SK-N-SH (cell line): ENCODE data around the gene CCS. TPM values are rescaled to one million over a fixed set of nuclear protein-coding genes. Genes with fewer than 3 reads are reported as not detected.

Experiments
- CTCF ChIA-PET: fragments of 300-600, 350-600 bp; formaldehyde crosslinking; extraction: SDS; loops from one replicate; lab custom pipeline; 2021; lab: Yijun Ruan, JAX
- POLR2A ChIA-PET: fragments of 350-600 bp; sonication (Branson Sonifier 250); formaldehyde crosslinking; extraction: SDS; loops from one replicate; lab custom pipeline; 2020; ENCODE audit warnings: antibody characterized with exemption, inconsistent platforms; lab: Yijun Ruan, JAX
- DNase-seq: peaks from one replicate; pipeline ENCODE4 v3.0.0; 2012
- H2AFZ ChIP-seq: fragments of 200-600 bp; sonication (generic); 2 replicates; pipeline ENCODE4 v1.8.1; 2016; ENCODE audit warnings: antibody characterized with exemption, mild to moderate bottlenecking, low read depth
- H3F3A ChIP-seq: fragments of 200-600 bp; sonication (generic); replicated peaks from 2 replicates; pipeline ENCODE3; 2016; ENCODE audit warnings: antibody characterized with exemption, mild to moderate bottlenecking; ENCODE audit not compliant: insufficient read depth
- H3K27ac ChIP-seq, 2 experiments: fragments of 200-500 bp in 1 of 2; fragments of 200-600 bp in 1 of 2; sonication (Bioruptor generic) in 1 of 2; sonication (generic), shearing (Covaris generic) in 1 of 2; 2 replicates each; pipeline versions ENCODE4 v1.5.1 to v1.6.1; 2014 to 2016; ENCODE audit warnings: low read depth in 2 of 2, inconsistent platforms in 1 of 2, low read length in 1 of 2, mild to moderate bottlenecking in 1 of 2, mixed read lengths in 1 of 2
- H3K27me3 ChIP-seq: fragments of 200-600 bp; sonication (generic), shearing (Covaris generic); 2 replicates; pipeline ENCODE4 v1.6.1; 2016; ENCODE audit warnings: mixed run types; ENCODE audit not compliant: insufficient read depth
- H3K36me3 ChIP-seq, 2 experiments: fragments of 200-500 bp in 1 of 2; fragments of 200-600 bp in 1 of 2; sonication (Bioruptor generic) in 1 of 2; sonication (generic) in 1 of 2; replicated peaks in 1 of 2; 2 replicates each; pipeline versions ENCODE3 to v1.5.1; 2014 to 2016; ENCODE audit warnings: low read length in 1 of 2, mild to moderate bottlenecking in 1 of 2; ENCODE audit not compliant: insufficient read depth in 2 of 2, control insufficient read depth in 1 of 2
- H3K4me1 ChIP-seq, 2 experiments: fragments of 200-500 bp in 1 of 2; fragments of 200-600 bp in 1 of 2; sonication (Bioruptor generic) in 1 of 2; sonication (generic), shearing (Covaris generic) in 1 of 2; 2 replicates each; pipeline versions ENCODE4 v1.5.1 to v1.6.1; 2014 to 2016; ENCODE audit warnings: low read depth in 1 of 2, low read length in 1 of 2, mixed run types in 1 of 2; ENCODE audit not compliant: insufficient read depth in 2 of 2, control insufficient read depth in 1 of 2
- H3K4me2 ChIP-seq: fragments of 200-600 bp; sonication (generic), shearing (Covaris generic); 2 replicates; pipeline ENCODE4 v1.6.1; 2017; ENCODE audit warnings: mixed run types
- H3K4me3 ChIP-seq, 2 experiments: fragments of 200-500 bp in 1 of 2; fragments of 200-600 bp in 1 of 2; sonication (Bioruptor generic) in 1 of 2; sonication (generic), shearing (Covaris generic) in 1 of 2; 2 replicates each; pipeline versions ENCODE4 v1.5.1 to v1.8.1; 2014 to 2016; ENCODE audit warnings: low read depth in 2 of 2, inconsistent platforms in 1 of 2, low read length in 1 of 2, mild to moderate bottlenecking in 1 of 2, mixed read lengths in 1 of 2, moderate library complexity in 1 of 2
- H3K79me2 ChIP-seq: fragments of 200-600 bp; sonication (generic); 2 replicates; pipeline ENCODE4 v1.8.1; 2017; ENCODE audit warnings: mild to moderate bottlenecking; ENCODE audit not compliant: insufficient read depth
- H3K9ac ChIP-seq: fragments of 200-600 bp; sonication (generic); 2 replicates; pipeline ENCODE4 v1.6.1; 2017; ENCODE audit warnings: mixed run types
- H3K9me2 ChIP-seq: fragments of 200-600 bp; sonication (generic); 2 replicates; pipeline ENCODE4 v1.6.1; 2017; ENCODE audit warnings: mixed run types
- H3K9me3 ChIP-seq: fragments of 200-600 bp; sonication (generic); 2 replicates; pipeline ENCODE4 v1.6.1; 2017; ENCODE audit warnings: mixed run types, mild to moderate bottlenecking, moderate library complexity
- H4K20me1 ChIP-seq: fragments of 200-600 bp; sonication (generic); 2 replicates; pipeline ENCODE4 v1.6.1; 2017; ENCODE audit warnings: mild to moderate bottlenecking, mixed run types; ENCODE audit not compliant: insufficient read depth
- EP300 ChIP-seq, 2 experiments: IDR thresholded peaks; 2 replicates each; pipeline versions ENCODE4 v1.4.0 to v1.6.1; 2012; ENCODE audit warnings: borderline replicate concordance in 1 of 2, low read depth in 1 of 2, low read length in 1 of 2
- FOSL2 ChIP-seq: IDR thresholded peaks from 2 replicates; pipeline ENCODE4 v1.4.0; 2012; ENCODE audit warnings: low read depth, mild to moderate bottlenecking, moderate library complexity, borderline replicate concordance
- FOXJ3 ChIP-seq: sonication (generic); formaldehyde crosslinking; IDR thresholded peaks from 2 replicates; pipeline ENCODE4 v1.5.1; 2020; ENCODE audit warnings: mild to moderate bottlenecking, missing genetic modification reagents
- FOXM1 ChIP-seq: IDR thresholded peaks from 2 replicates; pipeline ENCODE4 v1.4.0; 2012; ENCODE audit warnings: low read depth, mild to moderate bottlenecking
- GABPA ChIP-seq: IDR thresholded peaks from 2 replicates; pipeline ENCODE4 v1.4.0; 2012; ENCODE audit warnings: low read depth, mild to moderate bottlenecking
- JUND ChIP-seq: IDR thresholded peaks from 2 replicates; pipeline ENCODE4 v1.4.0; 2012
- MEF2A ChIP-seq: IDR thresholded peaks from 2 replicates; pipeline ENCODE4 v1.4.0; 2012; ENCODE audit warnings: low read depth, borderline replicate concordance
- NRF1 ChIP-seq: IDR thresholded peaks from 2 replicates; pipeline ENCODE4 v1.6.1; 2012; ENCODE audit warnings: low read depth, mild to moderate bottlenecking, low read length
- POLR2AphosphoS5 ChIP-seq: IDR thresholded peaks from 2 replicates; pipeline ENCODE4 v1.6.1; 2012; ENCODE audit warnings: low read depth, low read length
- RAD21 ChIP-seq: IDR thresholded peaks from 2 replicates; pipeline ENCODE4 v1.6.1; 2012; ENCODE audit warnings: mild to moderate bottlenecking, low read length
- RFX5 ChIP-seq: IDR thresholded peaks from 2 replicates; pipeline ENCODE4 v1.6.1; 2012; ENCODE audit warnings: mild to moderate bottlenecking, improper control_type of control experiment, low read length
- YY1 ChIP-seq: IDR thresholded peaks from 2 replicates; pipeline ENCODE4 v1.4.0; 2012; ENCODE audit warnings: low read depth, mild to moderate bottlenecking
- WGBS: methylation state at CpG from one replicate; pipeline ENCODE4 v1.1.6; 2017; ENCODE audit warnings: low lambda C conversion rate; 5-methylcytosine and 5-hydroxymethylcytosine counted together
- polyA plus RNA-seq, 3 experiments: library from polyadenylated mRNA; depleted of rRNA; stranded (reverse); fragments of >200 nt; gene quantifications; 2 replicates each; pipeline ENCODE4 v1.2.3, GENCODE V29; 2012
- TF ChIP-seq, protein P1 (sequence below): IDR thresholded peaks from 2 replicates; pipeline ENCODE4 v1.4.0; 2012; ENCODE audit warnings: low read depth, borderline replicate concordance
- TF ChIP-seq, protein P2 (sequence below): IDR thresholded peaks from 2 replicates; pipeline ENCODE4 v1.6.1; 2012; ENCODE audit warnings: mild to moderate bottlenecking, low read depth, low read length, moderate library complexity
- TF ChIP-seq, protein P3 (sequence below): fragments of 200-600 bp; sonication (generic); IDR thresholded peaks from 2 replicates; pipeline ENCODE4 v1.6.1; 2017; ENCODE audit warnings: antibody characterized with exemption, mild to moderate bottlenecking, moderate library complexity

The CCS gene
- polyA plus RNA-seq, 1 of the 3 experiments (the other 2 are of a cell fraction), result 56.1 TPM

DNA sequence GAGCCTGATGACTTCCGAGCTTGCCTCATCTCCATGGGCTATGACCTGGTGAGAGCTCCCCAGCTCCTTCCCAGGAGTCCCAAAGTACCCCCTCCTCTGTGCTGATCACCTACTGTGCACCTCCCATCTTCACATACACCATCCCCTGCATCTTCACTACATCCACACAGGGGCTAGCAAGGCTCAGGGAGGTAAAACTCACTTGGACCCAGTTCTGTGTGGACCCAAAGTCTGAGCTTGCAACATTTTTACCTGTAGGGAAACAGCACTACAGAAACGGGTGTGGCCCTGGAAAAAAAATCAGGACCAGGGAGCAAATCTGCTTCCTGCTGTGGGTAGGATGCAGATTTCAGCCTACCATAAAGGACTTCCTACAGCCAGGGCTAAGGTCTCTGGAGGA is 30.7 kb upstream of the CCS start:
- Histone ChIP-seq H3K9me3 (no peaks in the 10 kb centered on the region), H3K4me2 (no peak overlapping the region), H3K9ac (no peak overlapping the region), H3K36me3 (no peaks in the 10 kb centered on the region), H3K4me3 (no peak overlapping the region), H3K4me1 (no peaks in the 10 kb centered on the region; a peak in 1 of 4 replicates), H3K9me2 (no peaks in the 10 kb centered on the region), H2AFZ (no peak overlapping the region), H3K27ac (no peak overlapping the region), H4K20me1 (no peaks in the 10 kb centered on the region), H3K79me2 (no peaks in the 10 kb centered on the region), H3F3A (no peaks in the 10 kb centered on the region), H3K27me3 (no peaks in the 10 kb centered on the region)
- POLR2A ChIA-PET, result interaction anchor here (0.6 to 1.1 kb wide), 3 partner anchors 16 to 115 kb away, joined by 3 read pairs; partner anchors contain the start of genes RBM4B and ZDHHC24
- TF ChIP-seq MEF2A (no peak), POLR2AphosphoS5 (no peak), YY1 (no peak), EP300 (IDR thresholded peaks at IDR 0.05; ENCODE audit: borderline replicate concordance in 1 of 2, low read depth in 1 of 2, low read length in 1 of 2) (no peak), JUND (no peak), GABPA (no peak)
- TF ChIP-seq, protein P1, sequence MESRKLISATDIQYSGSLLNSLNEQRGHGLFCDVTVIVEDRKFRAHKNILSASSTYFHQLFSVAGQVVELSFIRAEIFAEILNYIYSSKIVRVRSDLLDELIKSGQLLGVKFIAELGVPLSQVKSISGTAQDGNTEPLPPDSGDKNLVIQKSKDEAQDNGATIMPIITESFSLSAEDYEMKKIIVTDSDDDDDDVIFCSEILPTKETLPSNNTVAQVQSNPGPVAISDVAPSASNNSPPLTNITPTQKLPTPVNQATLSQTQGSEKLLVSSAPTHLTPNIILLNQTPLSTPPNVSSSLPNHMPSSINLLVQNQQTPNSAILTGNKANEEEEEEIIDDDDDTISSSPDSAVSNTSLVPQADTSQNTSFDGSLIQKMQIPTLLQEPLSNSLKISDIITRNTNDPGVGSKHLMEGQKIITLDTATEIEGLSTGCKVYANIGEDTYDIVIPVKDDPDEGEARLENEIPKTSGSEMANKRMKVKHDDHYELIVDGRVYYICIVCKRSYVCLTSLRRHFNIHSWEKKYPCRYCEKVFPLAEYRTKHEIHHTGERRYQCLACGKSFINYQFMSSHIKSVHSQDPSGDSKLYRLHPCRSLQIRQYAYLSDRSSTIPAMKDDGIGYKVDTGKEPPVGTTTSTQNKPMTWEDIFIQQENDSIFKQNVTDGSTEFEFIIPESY, result no peak
- CTCF ChIA-PET, result interaction anchor here (0.6 to 1.9 kb wide), 2 partner anchors 116 to 287 kb away, joined by 3 to 10 read pairs; partner anchors contain the start of gene RBM4B
- no peak for DNase-seq
- 71% methylated on average over 2 of the region's 2 CpGs for WGBS

DNA sequence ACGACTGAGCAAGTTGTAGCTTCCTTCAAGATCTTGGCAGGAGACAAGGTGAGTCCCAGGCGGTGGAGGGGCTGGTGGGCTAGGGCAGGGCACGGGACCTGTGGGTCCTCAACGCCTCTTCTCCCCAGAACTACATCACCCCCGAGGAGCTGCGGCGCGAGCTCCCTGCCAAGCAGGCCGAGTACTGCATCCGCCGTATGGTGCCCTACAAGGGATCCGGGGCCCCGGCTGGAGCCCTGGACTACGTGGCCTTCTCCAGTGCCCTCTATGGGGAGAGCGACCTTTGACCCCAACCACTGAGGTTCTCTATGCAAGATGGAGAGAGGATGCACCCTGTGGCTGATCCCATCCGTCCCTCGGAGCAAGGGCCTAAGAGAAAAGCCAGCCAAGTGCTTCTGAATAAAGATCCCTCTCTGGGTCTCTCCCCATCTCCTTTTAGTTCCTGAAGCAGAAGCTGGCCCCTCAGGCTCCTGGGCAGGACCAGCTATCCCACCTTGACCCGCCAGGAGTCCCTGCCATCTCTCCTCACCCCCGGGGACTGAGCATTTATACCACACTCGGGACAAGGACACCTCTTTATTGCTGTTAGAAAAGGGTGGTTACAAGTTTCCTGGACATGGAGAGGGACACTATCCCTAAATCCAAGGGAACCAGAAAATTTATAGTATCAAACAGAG is 29.9 kb upstream of the CCS start:
- ChIA-PET POLR2A (interaction anchor here (0.7 kb wide), 1 partner anchor 17 kb away, joined by 3 read pairs; the partner anchor contains the start of gene ZDHHC24), CTCF (interaction anchor here (0.6 to 1.9 kb wide), 4 partner anchors 44 to 286 kb away, joined by 3 to 10 read pairs (median 3); partner anchors contain the start of gene RBM4B)
- Histone ChIP-seq H3K9me3 (no peaks in the 10 kb centered on the region), H3K79me2 (no peaks in the 10 kb centered on the region), H3K27me3 (no peaks in the 10 kb centered on the region), H3K27ac (no peak overlapping the region), H3F3A (no peaks in the 10 kb centered on the region), H3K4me3 (no peak overlapping the region), H3K9me2 (no peaks in the 10 kb centered on the region), H3K4me1 (peaks cover 0 to 7% of the 10 kb centered on the region in 2 experiments; a peak in 1 of 4 replicates), H3K9ac (no peak overlapping the region), H2AFZ (no peak overlapping the region), H4K20me1 (no peaks in the 10 kb centered on the region), H3K4me2 (no peak overlapping the region), H3K36me3 (no peaks in the 10 kb centered on the region)
- DNase-seq, result no peak
- 72% methylated on average over 10 of the region's 20 CpGs for WGBS
- TF ChIP-seq FOXJ3 (CRISPR knock-in tag) (no peak), RFX5 (no peak), RAD21 (no peak), FOSL2 (no peak), POLR2AphosphoS5 (no peak), NRF1 (no peak), FOXM1 (no peak)
- TF ChIP-seq, protein P2, sequence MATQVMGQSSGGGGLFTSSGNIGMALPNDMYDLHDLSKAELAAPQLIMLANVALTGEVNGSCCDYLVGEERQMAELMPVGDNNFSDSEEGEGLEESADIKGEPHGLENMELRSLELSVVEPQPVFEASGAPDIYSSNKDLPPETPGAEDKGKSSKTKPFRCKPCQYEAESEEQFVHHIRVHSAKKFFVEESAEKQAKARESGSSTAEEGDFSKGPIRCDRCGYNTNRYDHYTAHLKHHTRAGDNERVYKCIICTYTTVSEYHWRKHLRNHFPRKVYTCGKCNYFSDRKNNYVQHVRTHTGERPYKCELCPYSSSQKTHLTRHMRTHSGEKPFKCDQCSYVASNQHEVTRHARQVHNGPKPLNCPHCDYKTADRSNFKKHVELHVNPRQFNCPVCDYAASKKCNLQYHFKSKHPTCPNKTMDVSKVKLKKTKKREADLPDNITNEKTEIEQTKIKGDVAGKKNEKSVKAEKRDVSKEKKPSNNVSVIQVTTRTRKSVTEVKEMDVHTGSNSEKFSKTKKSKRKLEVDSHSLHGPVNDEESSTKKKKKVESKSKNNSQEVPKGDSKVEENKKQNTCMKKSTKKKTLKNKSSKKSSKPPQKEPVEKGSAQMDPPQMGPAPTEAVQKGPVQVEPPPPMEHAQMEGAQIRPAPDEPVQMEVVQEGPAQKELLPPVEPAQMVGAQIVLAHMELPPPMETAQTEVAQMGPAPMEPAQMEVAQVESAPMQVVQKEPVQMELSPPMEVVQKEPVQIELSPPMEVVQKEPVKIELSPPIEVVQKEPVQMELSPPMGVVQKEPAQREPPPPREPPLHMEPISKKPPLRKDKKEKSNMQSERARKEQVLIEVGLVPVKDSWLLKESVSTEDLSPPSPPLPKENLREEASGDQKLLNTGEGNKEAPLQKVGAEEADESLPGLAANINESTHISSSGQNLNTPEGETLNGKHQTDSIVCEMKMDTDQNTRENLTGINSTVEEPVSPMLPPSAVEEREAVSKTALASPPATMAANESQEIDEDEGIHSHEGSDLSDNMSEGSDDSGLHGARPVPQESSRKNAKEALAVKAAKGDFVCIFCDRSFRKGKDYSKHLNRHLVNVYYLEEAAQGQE, result no peak
- TF ChIP-seq, protein P3, sequence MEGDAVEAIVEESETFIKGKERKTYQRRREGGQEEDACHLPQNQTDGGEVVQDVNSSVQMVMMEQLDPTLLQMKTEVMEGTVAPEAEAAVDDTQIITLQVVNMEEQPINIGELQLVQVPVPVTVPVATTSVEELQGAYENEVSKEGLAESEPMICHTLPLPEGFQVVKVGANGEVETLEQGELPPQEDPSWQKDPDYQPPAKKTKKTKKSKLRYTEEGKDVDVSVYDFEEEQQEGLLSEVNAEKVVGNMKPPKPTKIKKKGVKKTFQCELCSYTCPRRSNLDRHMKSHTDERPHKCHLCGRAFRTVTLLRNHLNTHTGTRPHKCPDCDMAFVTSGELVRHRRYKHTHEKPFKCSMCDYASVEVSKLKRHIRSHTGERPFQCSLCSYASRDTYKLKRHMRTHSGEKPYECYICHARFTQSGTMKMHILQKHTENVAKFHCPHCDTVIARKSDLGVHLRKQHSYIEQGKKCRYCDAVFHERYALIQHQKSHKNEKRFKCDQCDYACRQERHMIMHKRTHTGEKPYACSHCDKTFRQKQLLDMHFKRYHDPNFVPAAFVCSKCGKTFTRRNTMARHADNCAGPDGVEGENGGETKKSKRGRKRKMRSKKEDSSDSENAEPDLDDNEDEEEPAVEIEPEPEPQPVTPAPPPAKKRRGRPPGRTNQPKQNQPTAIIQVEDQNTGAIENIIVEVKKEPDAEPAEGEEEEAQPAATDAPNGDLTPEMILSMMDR, result no peak
- TF ChIP-seq, protein P1, result no peak
